A673 (cell line): ENCODE data around the gene JUNB. TPM values are rescaled to one million over a fixed set of nuclear protein-coding genes. Genes with fewer than 3 reads are reported as not detected.

Experiments
- BruUV-seq: library from RNA; stranded (reverse); fragments of 400-500 nt; replicated peaks from 2 replicates; lab custom pipeline; 2021; lab: Mats Ljungman, UMichigan
- CTCF ChIA-PET: fragments of 300-600 bp; sonication (Branson Sonifier 250); formaldehyde crosslinking; loops from one replicate; lab custom pipeline; 2022; ENCODE audit warnings: antibody characterized with exemption; lab: Charles Lee
- POLR2A ChIA-PET: fragments of 300-600 bp; sonication (Branson Sonifier 250); formaldehyde crosslinking; loops from one replicate; lab custom pipeline; 2022; ENCODE audit warnings: antibody characterized with exemption; ENCODE audit not compliant: low non-redundant PET; lab: Charles Lee
- DNase-seq: peaks from one replicate; pipeline ENCODE4 v3.0.0-alpha.2; 2015; ENCODE audit warnings: low spot score
- H3K27ac ChIP-seq: fragments of 200-600 bp; sonication (generic); 2 replicates; pipeline ENCODE4 v1.5.1; 2016; ENCODE audit warnings: mixed run types, low read depth, mild to moderate bottlenecking, mixed read lengths, antibody characterized with exemption, low read length; ENCODE audit not compliant: poor library complexity, severe bottlenecking
- H3K27me3 ChIP-seq: fragments of 200-600 bp; sonication (generic); replicated peaks from 2 replicates; pipeline ENCODE4 v1.6.1; 2017; ENCODE audit warnings: mixed run types, low read depth, mild to moderate bottlenecking, mixed read lengths, antibody characterized with exemption, low read length; ENCODE audit not compliant: insufficient read depth, poor library complexity
- H3K36me3 ChIP-seq: fragments of 200-600 bp; sonication (generic); 2 replicates; pipeline ENCODE4 v1.6.1; 2016; ENCODE audit warnings: mixed run types, mild to moderate bottlenecking, mixed read lengths, antibody characterized with exemption, low read length; ENCODE audit not compliant: insufficient read depth, poor library complexity, severe bottlenecking
- H3K4me1 ChIP-seq: fragments of 200-600 bp; sonication (generic); 2 replicates; pipeline ENCODE4 v1.6.1; 2017; ENCODE audit warnings: mixed run types, mild to moderate bottlenecking, mixed read lengths, antibody characterized with exemption, low read length; ENCODE audit not compliant: insufficient read depth, poor library complexity, severe bottlenecking
- H3K4me3 ChIP-seq: fragments of 200-600 bp; sonication (generic); 2 replicates; pipeline ENCODE4 v1.5.1; 2016; ENCODE audit warnings: low read depth, mixed run types, mild to moderate bottlenecking, mixed read lengths, low read length; ENCODE audit not compliant: poor library complexity, severe bottlenecking
- H3K9me3 ChIP-seq: fragments of 200-600 bp; sonication (generic); 2 replicates; pipeline ENCODE4 v1.6.1; 2016; ENCODE audit warnings: mixed run types, low read depth, mild to moderate bottlenecking, mixed read lengths, antibody characterized with exemption, low read length; ENCODE audit not compliant: poor library complexity, severe bottlenecking
- CTCF ChIP-seq: fragments of 300-800, 200-600 bp; sonication (generic); conservative IDR thresholded peaks from 2 replicates; pipeline ENCODE4 v1.5.1; 2017; ENCODE audit warnings: low read depth, mild to moderate bottlenecking, antibody characterized with exemption, low read length, moderate library complexity, mixed read lengths
- EZH2 ChIP-seq: fragments of 200-600 bp; sonication (generic); IDR thresholded peaks from 2 replicates; pipeline ENCODE4 v1.6.1; 2017; ENCODE audit warnings: borderline replicate concordance, low read depth, mild to moderate bottlenecking, mixed read lengths, antibody characterized with exemption, low read length; ENCODE audit not compliant: poor library complexity, severe bottlenecking
- intact Hi-C: fragments of 100-400 bp; cut with micrococcal nuclease; formaldehyde crosslinking; loops from one replicate; pipeline ENCODE4 v1.10.0; 2022; ENCODE audit not compliant: unreplicated experiment
- total RNA-seq: library from RNA; stranded (reverse); gene quantifications from 2 replicates; pipeline ENCODE4 v1.2.3, GENCODE V29; 2021

Gene JUNB
- total RNA-seq, 1 experiment from 2014 or later: 27.7 TPM

GRCh38 chr19:12784871-12785430, 6.3 kb upstream of the JUNB start:
- CTCF ChIA-PET: no interaction called here
- H3K27ac ChIP-seq: peak overlapping the region; percentile 96
- intact Hi-C loops: no loop called here
- H3K4me3 ChIP-seq: no peak overlapping the region
- no peak for DNase-seq
- TF ChIP-seq EZH2: no peak
- no peak for TF ChIP-seq CTCF
- H3K27me3 ChIP-seq: no peaks in the 10 kb centered on the region
- POLR2A ChIA-PET: no interaction called here
- peaks cover 49% of the 10 kb centered on the region for H3K4me1 ChIP-seq
- H3K9me3 ChIP-seq: no peaks in the 10 kb centered on the region
- H3K36me3 ChIP-seq: no peaks in the 10 kb centered on the region
- BruUV-seq: no TSS peak

- TF ChIP-seq CTCF (no peak), EZH2 (no peak)
- Histone ChIP-seq H3K36me3 (no peaks in the 10 kb centered on the region), H3K9me3 (no peaks in the 10 kb centered on the region), H3K4me1 (peaks cover 52% of the 10 kb centered on the region), H3K4me3 (no peak overlapping the region), H3K27ac (peak overlapping the region; percentile 96), H3K27me3 (no peaks in the 10 kb centered on the region)
- CTCF ChIA-PET: no interaction called here
- DNase-seq: no peak
- BruUV-seq: no TSS peak
- POLR2A ChIA-PET: no interaction called here
- intact Hi-C loops: no loop called here
Measured at GRCh38 chr19:12785431-12786031, 5.8 kb upstream of the JUNB start.

- TF ChIP-seq CTCF: no peak
- no peak for TF ChIP-seq EZH2
- no peak for DNase-seq
- intact Hi-C loops: no loop called here
- CTCF ChIA-PET: no interaction called here
- Histone ChIP-seq H3K9me3 (no peaks in the 10 kb centered on the region), H3K4me1 (peaks cover 58% of the 10 kb centered on the region), H3K4me3 (no peak overlapping the region), H3K36me3 (no peaks in the 10 kb centered on the region), H3K27ac (peak overlapping the region; percentile 96), H3K27me3 (no peaks in the 10 kb centered on the region)
- no TSS peak for BruUV-seq
- POLR2A ChIA-PET: interaction anchor here (0.5 kb wide), 1 partner anchor 1010 kb away, joined by 3 read pairs; no protein-coding TSS in a partner anchor
Measured at GRCh38 chr19:12786141-12786870, 5.0 kb upstream of the JUNB start.
